IPS-18c (cell line): ENCODE data around the gene P4HA2.

Experiments used
- H3K4me3 ChIP-seq: 2 replicates; pipeline ENCODE4 v1.7.0; 2013; ENCODE audit warnings: low read depth, mild to moderate bottlenecking, low read length, moderate library complexity; ENCODE audit not compliant: insufficient read depth
- H3K9me3 ChIP-seq: one replicate; pipeline ENCODE4 v1.6.1; 2013; ENCODE audit warnings: mild to moderate bottlenecking, low read length, moderate library complexity; ENCODE audit not compliant: control insufficient read depth, insufficient read depth

P4HA2 gene

DNA sequence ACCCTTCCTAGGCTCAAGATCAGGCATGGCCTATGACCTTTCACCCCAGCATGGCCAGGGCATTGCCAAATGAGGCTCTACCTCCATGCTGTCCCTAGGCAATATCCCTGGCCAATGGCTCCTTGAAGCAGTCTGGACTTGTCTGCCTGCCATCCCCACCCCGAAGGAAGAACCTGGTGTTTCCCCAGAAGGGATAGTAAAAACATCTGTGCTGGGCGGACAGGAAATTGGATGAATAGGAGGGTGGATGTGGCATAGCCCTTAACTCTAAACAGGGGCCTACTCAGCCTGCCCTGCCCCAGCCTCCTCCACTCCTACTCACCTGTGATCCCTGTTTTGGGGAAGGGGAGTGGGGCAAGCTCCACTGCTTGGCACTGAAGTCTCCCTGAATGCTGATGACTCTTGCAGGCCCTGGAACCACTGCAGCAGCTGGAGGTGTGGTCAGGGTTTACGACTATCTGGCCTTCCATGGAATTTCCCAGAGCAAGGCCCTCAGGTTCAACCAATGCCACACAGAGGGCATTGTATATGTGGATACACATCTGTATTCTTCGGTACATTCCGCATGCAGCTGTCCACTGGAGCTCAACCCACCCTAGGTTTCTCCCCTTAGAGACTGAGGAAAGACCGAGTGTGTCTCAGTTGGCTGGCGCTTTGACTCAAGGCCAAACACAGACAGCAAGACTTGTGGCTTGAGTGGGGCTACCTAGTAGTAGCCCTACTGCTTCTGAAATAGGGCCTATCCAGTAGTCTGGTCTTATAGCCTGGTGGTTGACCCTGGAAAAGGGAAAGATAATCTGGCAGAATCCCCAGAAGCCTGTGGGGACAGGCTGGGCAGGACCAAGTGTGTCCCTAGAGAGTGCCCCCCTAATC lies 6.4 kb upstream of the P4HA2 start:
- H3K4me3 ChIP-seq, result no peak overlapping the region
- H3K9me3 ChIP-seq, result no peaks in the 10 kb centered on the region

DNA sequence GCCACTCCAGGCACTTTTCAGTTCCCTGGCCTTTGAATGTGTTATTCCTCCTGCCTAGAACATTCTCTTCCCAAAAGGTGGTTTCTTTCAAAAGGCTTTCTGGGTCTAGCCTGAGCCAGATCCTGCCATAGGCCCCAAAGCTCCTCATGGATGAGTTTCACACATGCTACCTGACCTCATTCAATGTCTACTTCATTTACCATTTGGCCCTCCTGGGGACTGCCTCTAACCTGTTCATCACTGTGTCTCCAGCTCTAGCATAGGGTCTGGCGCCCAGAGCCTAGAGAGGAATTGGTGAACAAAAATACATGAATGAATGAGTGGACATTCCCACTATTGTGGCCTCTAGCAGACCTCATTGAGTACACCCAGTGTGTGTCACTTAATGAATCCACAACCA lies 5.4 kb upstream of the P4HA2 start:
- Histone ChIP-seq H3K4me3 (no peak overlapping the region), H3K9me3 (peaks cover under 1% of the 10 kb centered on the region)

DNA sequence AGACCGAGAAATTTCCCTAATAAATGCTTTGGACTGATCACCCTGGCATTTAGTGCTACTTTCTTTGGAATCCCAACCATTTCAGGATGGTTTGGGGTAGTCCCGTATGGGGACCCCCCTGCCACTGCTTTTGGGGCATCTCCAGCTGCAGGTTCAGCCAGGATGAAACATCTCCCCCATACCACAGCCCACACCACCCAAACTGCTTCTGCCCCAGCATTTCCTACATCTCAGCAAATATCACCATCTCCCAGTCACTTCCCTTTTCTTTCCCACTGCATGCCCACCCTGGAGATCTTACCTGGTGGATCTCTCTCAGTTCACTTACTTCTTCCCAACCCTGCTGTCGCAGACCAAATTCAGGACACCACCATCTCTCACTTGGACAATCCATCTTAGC lies 4.8 kb upstream of the P4HA2 start:
- H3K4me3 ChIP-seq, result no peak overlapping the region
- peaks cover 2% of the 10 kb centered on the region for H3K9me3 ChIP-seq

DNA sequence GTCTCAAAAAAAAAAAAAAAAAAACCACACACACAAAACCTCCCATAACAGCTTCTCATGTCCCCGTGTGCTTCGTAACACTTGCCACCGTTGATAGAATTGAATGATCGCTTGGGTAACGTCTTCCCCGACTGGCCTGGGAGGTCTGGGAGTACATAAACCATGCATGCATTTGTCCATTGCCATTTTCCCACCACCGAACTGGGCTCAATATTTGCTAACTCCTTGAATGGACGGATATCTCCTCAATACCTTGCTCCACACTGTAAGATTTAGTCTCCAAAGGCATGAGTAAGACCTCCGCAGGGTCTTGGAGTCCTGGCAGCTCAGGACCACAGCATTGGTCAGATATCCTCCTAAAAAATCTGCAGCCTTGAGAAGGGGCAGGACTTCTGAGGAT lies 3.2 kb upstream of the P4HA2 start:
- H3K4me3 ChIP-seq, result no peak overlapping the region
- H3K9me3 ChIP-seq, result peaks cover 2% of the 10 kb centered on the region

DNA sequence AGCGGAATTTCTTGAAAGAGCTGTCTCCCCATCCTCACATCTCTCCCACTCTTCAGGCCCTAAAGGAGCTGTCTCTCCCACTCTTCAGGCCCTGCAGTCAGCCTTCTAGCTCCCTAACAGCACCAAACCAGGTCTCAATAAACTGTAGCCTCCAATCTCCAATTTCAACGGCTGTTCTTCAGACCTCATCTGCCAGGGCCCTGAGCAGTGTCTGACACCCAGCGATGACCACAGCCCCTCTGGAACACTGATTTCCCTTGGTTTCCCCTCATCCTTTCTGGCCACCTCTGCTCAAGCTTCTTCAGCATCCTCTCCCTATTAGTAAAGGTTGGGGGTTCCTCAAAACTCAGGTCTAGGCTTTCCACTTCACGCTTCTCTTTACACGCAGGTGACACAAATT lies 1.6 kb upstream of the P4HA2 start:
- Histone ChIP-seq H3K9me3 (peaks cover 4% of the 10 kb centered on the region), H3K4me3 (no peak overlapping the region)

DNA sequence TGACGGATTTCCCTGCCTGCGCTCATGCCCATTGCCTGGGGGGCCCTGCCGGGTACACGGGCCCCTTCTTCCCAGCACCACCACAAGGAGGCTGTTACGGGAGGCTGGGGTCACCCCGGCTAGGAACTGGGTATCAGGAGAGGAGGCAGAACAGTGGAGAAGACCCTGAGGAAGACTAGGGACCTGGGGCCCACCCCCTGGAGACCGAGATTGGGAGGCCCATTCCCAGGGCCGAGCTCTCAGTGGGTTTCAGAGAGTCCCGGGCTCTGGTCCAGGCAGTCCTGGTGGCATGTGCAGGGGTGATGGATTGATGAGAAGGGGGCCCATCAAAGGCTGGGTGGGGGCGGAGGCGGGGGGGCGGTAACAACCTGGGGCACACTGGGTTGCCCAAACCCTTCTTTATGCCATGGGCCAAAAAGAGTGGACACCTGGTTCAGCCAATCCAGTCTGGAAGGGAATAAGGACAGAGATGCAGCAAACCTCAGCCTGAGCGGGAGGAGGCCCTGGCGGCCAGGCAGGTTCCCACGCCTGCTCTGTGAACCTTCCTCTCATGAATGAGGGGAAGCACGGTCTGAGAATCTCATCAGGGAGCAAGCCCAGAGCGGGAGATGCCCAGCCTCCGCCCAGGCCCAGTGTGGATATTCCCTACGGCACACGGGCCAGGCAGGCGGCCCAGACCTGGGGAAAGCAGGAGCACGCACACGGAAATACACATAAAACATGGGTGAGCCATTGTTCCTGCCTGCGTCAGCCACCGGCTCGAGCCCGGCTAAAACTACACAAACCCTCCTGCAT lies 785 bp upstream of the P4HA2 start:
- Histone ChIP-seq H3K4me3 (peak overlapping the region; percentile 63), H3K9me3 (peaks cover 4% of the 10 kb centered on the region)

DNA sequence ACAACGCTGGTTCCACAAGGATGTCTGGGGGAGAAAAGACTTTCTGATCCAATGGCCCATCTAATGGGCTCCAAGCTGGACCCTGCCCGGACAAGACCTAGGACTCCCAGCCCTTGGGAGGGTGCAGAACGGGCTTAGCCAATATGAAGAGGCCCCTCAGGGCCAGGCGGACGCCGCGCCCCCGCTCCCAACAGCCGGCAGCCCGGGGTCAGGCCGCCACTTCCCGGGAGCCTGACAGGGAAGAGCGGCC lies 493 bp downstream of the P4HA2 start:
- H3K9me3 ChIP-seq, result peaks cover 4% of the 10 kb centered on the region
- H3K4me3 ChIP-seq, result peak overlapping the region; percentile 63

DNA sequence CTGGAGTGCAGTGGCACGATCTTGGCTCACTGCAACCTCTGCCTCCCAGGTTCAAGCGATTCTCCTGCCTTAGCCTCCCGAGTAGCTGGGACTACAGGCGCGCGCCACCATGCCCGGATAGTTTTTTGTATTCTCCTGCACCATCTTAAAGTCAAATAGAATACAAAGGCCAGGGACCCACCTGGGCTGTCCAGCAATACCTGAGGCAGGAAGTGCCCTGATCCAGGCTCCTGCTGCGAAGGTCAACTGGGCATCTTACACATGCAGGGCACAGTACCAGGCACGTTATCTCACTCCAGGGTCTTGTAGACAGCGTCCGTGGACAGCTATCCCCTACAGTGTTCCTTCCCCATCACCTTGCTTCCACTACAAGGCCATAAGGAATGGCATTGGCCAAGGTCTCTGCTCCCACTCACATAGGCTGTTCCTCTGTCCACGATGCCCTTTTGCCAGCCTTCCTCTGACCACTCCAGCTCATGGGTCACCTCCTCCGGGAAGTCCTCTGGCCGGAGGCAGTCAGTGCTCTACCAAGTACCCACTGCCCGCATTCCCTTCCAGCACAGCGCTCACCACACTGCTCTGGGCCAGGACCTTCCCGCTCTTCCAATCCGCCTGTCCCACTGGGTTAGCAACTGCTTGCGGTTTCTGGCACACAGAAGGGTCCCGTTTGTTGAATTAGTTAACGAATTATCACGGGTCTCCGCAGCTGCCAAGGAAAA lies 978 bp downstream of the P4HA2 start:
- peak overlapping the region; percentile 63 for H3K4me3 ChIP-seq
- peaks cover 4% of the 10 kb centered on the region for H3K9me3 ChIP-seq

DNA sequence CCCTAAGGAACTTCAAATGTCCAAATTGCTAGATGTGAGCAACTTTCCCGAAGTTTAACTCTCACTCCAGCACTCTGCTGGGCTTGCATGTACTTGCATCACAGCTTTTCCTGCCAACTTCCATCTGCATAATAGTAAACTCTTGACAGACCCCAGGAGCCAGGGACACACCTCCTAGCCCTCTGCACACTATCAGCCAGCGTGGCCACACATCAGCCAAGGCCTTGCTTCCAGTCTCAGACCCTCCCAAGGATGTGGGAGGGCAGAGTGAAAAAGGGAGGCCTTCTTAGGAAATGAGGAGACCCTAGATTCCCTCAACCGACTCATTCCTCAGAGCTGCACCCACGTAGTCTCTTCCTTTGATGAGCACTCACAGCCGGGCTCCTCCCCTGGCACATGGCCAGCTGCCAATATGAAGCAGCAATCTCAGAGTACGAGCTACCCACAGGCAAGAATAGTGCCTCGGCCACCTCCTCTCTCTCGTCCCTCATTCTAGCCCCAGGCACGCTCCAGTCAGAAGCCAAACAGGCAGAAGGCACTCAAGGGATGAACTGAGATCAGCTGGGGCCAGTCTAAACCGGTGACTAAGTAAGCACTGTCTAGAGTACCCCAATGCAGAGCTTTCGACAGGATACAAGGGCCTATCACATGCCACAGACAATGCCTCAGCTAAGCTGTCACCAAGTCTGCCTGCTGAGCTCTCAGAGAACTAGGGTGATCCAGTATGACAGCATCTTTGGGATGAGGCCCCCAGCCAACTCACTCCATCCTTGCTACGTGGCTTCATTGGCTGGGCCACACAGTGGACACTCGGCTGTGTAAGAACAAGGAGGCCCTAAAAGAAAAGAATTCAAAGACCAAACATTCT lies 2.3 kb downstream of the P4HA2 start:
- Histone ChIP-seq H3K9me3 (peaks cover 4% of the 10 kb centered on the region), H3K4me3 (no peak overlapping the region)

DNA sequence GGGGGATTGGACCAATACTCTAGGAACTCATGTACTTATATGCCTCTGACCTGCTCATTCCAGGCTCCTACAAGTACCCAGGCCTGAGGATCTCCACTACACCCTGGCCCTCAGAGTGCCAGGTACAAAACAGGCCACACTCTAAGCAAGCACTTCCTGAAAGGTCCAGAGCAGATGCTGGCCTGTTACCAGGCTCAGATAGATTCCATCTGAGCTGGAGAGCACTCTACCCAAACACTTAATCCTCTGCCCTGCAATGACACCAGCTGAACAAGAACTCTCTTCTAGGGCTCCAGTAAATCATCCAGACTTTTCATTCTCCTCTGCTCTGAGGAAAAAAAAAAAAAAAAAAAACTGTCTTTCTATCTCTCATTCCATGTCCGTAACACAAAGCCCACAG lies 2.9 kb downstream of the P4HA2 start:
- Histone ChIP-seq H3K4me3 (no peak overlapping the region), H3K9me3 (peaks cover 4% of the 10 kb centered on the region)

DNA sequence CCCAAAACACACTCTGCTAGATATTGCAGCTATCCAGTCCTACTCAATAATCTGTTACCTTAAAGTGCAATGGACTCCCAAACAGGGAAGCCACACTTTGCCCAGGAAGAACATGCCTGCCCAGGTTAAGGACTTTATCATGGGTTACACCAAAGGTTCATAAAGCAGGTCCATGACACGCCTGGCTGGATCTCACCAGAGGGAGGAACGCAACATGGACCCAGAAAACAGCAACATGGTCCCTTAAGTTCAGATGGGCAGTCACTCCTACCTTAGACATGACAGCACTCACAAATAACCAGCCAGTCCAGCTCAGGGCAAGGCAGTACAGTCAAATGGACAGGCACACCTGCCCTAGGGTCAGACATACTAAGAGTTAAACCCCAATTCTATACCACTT lies 3.8 kb downstream of the P4HA2 start:
- Histone ChIP-seq H3K4me3 (no peak overlapping the region), H3K9me3 (peaks cover 4% of the 10 kb centered on the region)

DNA sequence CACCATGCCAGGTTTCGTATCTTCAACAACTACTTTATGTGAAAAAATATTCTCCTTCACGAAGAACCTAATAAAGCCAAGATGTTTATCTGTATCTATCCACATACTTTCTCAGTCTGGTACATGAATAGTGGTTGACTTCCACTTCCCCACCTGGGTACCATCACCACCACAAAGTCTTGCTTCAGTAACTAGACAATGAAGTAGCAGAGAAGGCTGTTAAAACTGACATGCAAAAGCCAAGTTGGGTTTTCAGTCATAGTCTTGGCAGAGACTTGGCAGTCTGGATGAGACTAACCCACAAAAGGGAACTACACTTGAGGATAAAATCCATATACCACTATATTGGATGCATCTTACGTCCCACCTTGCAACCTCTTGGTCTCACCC lies 5.0 kb downstream of the P4HA2 start:
- H3K9me3 ChIP-seq, result peaks cover 2% of the 10 kb centered on the region
- H3K4me3 ChIP-seq, result no peak overlapping the region

DNA sequence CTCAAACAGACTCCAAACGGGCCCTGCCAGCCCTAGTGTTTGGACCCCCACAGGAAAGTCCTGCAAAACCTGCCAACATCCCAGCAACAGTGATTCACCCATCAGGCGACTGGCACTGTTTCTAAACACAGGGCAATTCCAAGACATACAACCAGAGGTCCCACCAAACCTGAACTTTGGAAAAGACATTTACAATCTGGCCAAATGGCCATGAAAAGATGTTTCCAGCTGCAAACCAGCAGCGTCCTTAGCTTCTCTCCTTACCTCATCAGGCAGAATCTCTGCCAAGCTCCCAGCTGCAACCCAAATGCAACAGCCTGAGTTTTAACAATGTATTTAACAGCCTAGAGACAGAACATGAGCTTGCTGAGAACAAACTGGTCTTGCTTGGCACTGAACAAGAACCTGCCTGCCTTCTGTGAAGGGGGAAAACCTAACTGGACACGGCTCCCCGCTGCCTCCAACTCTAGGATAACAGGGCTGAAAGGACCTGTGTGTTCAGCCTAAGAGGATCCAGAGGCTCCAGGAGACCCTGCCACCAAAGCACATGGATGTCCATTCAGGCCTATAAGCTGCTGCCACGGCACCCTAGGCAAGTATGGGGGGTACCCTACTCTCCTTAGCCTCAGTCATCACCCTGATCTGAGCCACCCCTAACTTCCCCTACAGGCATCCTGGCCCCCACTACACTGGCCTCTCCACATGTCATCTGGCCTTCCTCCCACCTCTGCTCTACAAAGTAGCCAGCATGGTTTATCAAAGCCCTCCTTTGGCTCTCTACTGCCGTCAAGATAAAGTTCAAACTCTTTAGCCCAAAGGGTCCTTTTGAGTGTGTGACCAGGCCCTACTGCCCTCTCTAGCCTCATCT lies 5.6 kb downstream of the P4HA2 start:
- Histone ChIP-seq H3K9me3 (peaks cover 2% of the 10 kb centered on the region), H3K4me3 (no peak overlapping the region)

DNA sequence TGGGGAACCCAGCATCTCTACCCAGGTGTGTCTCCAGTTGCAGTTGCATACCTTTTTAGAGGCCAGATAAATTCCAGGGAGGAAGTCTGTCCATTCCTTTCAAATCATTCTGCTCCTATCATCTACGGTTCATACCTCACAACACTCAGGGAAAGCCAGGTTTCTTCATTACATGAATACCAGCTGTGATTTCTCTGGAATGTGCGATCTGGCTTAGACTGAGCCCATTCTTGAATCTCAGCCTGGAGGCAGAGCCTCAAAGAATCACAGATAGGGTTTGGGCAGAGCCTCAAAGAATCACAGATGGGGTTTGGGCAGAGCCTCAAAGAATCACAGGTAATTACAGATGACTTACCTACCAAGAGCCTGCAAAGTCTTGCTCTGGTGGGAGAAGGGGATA lies 7.2 kb downstream of the P4HA2 start:
- H3K4me3 ChIP-seq, result no peak overlapping the region
- H3K9me3 ChIP-seq, result peaks cover 2% of the 10 kb centered on the region

DNA sequence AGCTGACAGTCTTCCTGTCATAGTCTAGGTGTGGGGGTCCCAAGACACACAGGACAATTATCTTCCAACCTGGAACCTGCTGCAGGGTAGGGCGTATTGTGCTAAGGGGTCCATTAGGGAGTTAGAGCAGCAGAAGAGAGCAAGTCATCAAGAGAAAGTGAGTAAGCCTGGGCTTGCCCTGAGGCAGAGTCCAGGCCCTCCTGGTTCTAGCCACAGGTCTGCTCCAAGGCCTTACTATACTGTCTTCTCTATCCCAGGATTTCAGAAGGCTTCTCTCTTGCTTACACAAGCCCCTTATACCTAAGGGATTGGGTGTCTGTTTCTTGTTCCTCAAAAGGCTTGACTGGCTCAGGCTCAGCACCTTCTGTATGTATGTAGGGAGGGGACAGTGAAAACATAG lies 7.7 kb downstream of the P4HA2 start:
- Histone ChIP-seq H3K9me3 (peaks cover 2% of the 10 kb centered on the region), H3K4me3 (no peak overlapping the region)

DNA sequence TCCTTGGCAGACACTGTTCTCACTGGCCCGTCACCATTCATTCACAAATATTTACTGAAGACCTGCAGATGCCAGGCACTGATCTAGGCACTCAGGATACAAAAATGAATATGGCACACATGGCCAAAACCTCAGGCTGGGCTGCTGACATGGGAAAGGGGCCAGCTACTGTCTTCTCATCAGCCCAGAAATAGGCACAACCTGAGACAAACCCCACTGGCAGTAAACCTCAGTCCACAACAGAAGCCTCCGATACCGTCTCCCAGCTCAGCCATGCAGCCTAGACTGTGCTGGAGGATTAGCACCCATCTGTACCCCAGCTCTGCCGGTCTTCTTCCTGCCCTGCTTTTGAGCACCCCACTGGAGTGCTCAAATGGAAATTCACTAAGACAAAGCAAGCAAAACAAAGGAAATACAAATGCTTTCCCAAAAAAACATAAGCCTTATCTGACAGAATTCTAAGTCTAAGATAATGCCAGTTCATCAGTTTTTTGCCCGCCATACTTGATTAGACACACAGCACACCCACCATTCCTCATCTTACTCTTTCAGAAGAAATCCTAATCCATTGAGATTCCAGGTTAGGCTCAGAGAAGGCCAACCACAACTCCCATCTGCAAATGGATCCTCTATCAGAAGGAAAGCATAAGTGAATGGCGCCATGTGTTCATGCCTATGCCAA lies 8.2 kb downstream of the P4HA2 start:
- Histone ChIP-seq H3K9me3 (peaks cover 2% of the 10 kb centered on the region), H3K4me3 (no peak overlapping the region)
